ENCODE measurements around the gene CBARP. TPM values are rescaled to one million over a fixed set of nuclear protein-coding genes. Genes with fewer than 3 reads are reported as not detected.

Gene CBARP
- total and polyA plus RNA-seq, 2 of the 13 experiments (the other 11 are each of a cell fraction or from before 2014, with no cell fraction given): 1.2 to 1.4 TPM

DNA sequence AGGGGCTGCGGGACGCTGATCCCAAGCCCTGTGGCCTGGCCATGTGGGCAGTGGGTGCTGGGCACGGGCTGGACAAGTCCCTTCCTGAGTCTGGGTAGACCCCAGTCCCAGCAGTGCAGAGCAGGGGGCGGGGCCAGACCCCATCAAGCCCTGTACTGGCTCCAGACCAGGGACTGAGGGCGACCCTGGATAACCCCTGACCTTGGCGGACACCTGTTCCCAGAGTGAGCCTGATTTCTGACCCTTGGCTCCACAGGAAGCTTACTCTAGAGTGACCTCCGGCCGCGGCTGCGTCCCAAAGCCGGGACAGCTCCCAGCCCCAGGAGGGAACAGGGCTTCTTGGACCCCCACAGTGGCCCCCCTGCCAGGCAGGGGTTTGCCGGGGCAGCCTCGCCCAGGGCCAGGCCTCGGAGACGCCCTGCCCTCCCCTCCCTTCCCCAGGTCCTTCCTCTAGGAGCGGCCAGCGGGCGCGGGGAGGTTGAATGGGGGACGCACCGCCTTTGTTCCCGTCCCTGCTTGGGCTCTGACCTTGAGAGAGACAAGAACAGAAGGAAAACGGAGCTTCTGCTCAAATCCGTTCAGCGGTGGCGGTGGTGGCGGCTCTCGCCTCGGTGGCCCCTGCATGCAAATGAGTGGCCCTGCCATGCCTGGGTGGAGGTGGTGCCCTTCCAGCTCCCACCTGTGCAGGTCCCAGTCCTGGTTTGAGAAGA lies 45.6 kb upstream of the CBARP start (continued):
- TF ChIP-seq KDM5A (IDR thresholded peaks at IDR 0.05; ENCODE audit: borderline replicate concordance, low read length) (no peak), ZNF3 (CRISPR knock-in tag; IDR thresholded peaks at IDR 0.05) (no peak), SOX6 (IDR thresholded peaks at IDR 0.05) (no peak), SOX6 (CRISPR knock-in tag; IDR thresholded peaks at IDR 0.05) (peak; percentile 73), ZNF780A (CRISPR knock-in tag; IDR thresholded peaks at IDR 0.05) (no peak), GFI1 (CRISPR knock-in tag; IDR thresholded peaks at IDR 0.05; ENCODE audit: borderline replicate concordance) (peak; percentile 95), POGZ (CRISPR knock-in tag; IDR thresholded peaks at IDR 0.05) (no peak), CEBPB (IDR thresholded peaks at IDR 0.05; ENCODE audit: borderline replicate concordance, low read depth, low read length) (no peak), RFXANK (CRISPR knock-in tag; IDR thresholded peaks at IDR 0.05) (no peak), ZFP62 (CRISPR knock-in tag; IDR thresholded peaks at IDR 0.05) (no peak), HNRNPLL (IDR thresholded peaks at IDR 0.05; ENCODE audit: low read depth, low read length, poor library complexity, severe bottlenecking) (peak; percentile 43), ETV6 (CRISPR knock-in tag; conservative IDR thresholded peaks at IDR 0.05) (no peak), ZNF777 (CRISPR knock-in tag; IDR thresholded peaks at IDR 0.05) (no peak), HMGA1 (CRISPR knock-in tag; conservative IDR thresholded peaks at IDR 0.05) (no peak), RFX3 (CRISPR knock-in tag; IDR thresholded peaks at IDR 0.05) (no peak), ZNF562 (CRISPR knock-in tag; IDR thresholded peaks at IDR 0.05; ENCODE audit: borderline replicate concordance) (no peak), MTF2 (CRISPR knock-in tag; IDR thresholded peaks at IDR 0.05; ENCODE audit: borderline replicate concordance) (no peak), MAF1 (CRISPR knock-in tag; IDR thresholded peaks at IDR 0.05; ENCODE audit: borderline replicate concordance) (no peak), HDAC1 (CRISPR knock-in tag; IDR thresholded peaks at IDR 0.05) (peak; percentile 77), CBX2 (IDR thresholded peaks at IDR 0.05; ENCODE audit: low read depth, low read length) (no peak), CBX2 (CRISPR knock-in tag; IDR thresholded peaks at IDR 0.05; ENCODE audit: low read depth) (no peak), SRF (IDR thresholded peaks at IDR 0.05; ENCODE audit: low read depth, low read length) (no peak), CCAR2 (optimal IDR thresholded peaks at IDR 0.05; ENCODE audit: low read depth, low read length) (no peak)
- TF ChIP-seq, protein P1, sequence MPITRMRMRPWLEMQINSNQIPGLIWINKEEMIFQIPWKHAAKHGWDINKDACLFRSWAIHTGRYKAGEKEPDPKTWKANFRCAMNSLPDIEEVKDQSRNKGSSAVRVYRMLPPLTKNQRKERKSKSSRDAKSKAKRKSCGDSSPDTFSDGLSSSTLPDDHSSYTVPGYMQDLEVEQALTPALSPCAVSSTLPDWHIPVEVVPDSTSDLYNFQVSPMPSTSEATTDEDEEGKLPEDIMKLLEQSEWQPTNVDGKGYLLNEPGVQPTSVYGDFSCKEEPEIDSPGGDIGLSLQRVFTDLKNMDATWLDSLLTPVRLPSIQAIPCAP (CRISPR knock-in tag; IDR thresholded peaks at IDR 0.05; ENCODE audit: low read depth): no peak
- TF ChIP-seq, protein P2, sequence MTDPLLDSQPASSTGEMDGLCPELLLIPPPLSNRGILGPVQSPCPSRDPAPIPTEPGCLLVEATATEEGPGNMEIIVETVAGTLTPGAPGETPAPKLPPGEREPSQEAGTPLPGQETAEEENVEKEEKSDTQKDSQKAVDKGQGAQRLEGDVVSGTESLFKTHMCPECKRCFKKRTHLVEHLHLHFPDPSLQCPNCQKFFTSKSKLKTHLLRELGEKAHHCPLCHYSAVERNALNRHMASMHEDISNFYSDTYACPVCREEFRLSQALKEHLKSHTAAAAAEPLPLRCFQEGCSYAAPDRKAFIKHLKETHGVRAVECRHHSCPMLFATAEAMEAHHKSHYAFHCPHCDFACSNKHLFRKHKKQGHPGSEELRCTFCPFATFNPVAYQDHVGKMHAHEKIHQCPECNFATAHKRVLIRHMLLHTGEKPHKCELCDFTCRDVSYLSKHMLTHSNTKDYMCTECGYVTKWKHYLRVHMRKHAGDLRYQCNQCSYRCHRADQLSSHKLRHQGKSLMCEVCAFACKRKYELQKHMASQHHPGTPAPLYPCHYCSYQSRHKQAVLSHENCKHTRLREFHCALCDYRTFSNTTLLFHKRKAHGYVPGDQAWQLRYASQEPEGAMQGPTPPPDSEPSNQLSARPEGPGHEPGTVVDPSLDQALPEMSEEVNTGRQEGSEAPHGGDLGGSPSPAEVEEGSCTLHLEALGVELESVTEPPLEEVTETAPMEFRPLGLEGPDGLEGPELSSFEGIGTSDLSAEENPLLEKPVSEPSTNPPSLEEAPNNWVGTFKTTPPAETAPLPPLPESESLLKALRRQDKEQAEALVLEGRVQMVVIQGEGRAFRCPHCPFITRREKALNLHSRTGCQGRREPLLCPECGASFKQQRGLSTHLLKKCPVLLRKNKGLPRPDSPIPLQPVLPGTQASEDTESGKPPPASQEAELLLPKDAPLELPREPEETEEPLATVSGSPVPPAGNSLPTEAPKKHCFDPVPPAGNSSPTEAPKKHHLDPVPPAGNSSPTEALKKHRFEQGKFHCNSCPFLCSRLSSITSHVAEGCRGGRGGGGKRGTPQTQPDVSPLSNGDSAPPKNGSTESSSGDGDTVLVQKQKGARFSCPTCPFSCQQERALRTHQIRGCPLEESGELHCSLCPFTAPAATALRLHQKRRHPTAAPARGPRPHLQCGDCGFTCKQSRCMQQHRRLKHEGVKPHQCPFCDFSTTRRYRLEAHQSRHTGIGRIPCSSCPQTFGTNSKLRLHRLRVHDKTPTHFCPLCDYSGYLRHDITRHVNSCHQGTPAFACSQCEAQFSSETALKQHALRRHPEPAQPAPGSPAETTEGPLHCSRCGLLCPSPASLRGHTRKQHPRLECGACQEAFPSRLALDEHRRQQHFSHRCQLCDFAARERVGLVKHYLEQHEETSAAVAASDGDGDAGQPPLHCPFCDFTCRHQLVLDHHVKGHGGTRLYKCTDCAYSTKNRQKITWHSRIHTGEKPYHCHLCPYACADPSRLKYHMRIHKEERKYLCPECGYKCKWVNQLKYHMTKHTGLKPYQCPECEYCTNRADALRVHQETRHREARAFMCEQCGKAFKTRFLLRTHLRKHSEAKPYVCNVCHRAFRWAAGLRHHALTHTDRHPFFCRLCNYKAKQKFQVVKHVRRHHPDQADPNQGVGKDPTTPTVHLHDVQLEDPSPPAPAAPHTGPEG (CRISPR knock-in tag; IDR thresholded peaks at IDR 0.05): no peak
- TF ChIP-seq, protein P3, sequence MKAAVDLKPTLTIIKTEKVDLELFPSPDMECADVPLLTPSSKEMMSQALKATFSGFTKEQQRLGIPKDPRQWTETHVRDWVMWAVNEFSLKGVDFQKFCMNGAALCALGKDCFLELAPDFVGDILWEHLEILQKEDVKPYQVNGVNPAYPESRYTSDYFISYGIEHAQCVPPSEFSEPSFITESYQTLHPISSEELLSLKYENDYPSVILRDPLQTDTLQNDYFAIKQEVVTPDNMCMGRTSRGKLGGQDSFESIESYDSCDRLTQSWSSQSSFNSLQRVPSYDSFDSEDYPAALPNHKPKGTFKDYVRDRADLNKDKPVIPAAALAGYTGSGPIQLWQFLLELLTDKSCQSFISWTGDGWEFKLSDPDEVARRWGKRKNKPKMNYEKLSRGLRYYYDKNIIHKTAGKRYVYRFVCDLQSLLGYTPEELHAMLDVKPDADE (CRISPR knock-in tag; IDR thresholded peaks at IDR 0.05): no peak
